Hepatocyte (in vitro differentiated cells): ENCODE results near the gene DNAJC30.
"Not testable (repeated sequence)": the region's sequence is repeated elsewhere in the genome, so short reads cannot be mapped to it uniquely, and the experiment has no call there.

Experiments used
- EZH2 ChIP-seq: fragments of 200-600 bp; sonication (generic); IDR thresholded peaks from 2 replicates; pipeline ENCODE4 v1.6.1; 2016; ENCODE audit warnings: antibody characterized with exemption, mild to moderate bottlenecking, borderline replicate concordance
- TF ChIP-seq, protein P1 (sequence below): fragments of 200-600 bp; sonication (generic); IDR thresholded peaks from 2 replicates; pipeline ENCODE4 v1.5.1; 2016; ENCODE audit warnings: antibody characterized with exemption, mild to moderate bottlenecking; ENCODE audit not compliant: poor library complexity

DNA sequence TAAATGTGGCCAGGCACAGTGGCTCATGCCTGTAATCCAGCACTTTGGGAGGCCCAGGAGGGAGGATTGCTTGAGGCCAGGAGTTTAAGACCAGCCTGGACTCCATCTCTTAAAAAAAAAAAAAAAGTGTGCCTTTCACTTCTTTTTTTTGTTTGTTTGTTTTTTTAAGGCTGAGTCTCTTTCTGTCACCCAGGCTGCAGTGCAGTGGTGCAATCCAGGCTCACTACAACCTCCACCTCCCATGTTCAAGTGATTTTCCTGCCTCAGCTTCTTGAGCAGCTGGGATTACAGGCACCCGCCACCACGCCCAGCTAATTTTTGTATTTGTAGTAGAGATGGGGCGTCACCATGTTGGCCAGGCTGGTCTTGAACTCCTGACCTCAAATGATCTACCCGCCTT lies 38.9 kb upstream of the DNAJC30 start:
- not testable (repeated sequence) for TF ChIP-seq EZH2
- TF ChIP-seq, protein P1, sequence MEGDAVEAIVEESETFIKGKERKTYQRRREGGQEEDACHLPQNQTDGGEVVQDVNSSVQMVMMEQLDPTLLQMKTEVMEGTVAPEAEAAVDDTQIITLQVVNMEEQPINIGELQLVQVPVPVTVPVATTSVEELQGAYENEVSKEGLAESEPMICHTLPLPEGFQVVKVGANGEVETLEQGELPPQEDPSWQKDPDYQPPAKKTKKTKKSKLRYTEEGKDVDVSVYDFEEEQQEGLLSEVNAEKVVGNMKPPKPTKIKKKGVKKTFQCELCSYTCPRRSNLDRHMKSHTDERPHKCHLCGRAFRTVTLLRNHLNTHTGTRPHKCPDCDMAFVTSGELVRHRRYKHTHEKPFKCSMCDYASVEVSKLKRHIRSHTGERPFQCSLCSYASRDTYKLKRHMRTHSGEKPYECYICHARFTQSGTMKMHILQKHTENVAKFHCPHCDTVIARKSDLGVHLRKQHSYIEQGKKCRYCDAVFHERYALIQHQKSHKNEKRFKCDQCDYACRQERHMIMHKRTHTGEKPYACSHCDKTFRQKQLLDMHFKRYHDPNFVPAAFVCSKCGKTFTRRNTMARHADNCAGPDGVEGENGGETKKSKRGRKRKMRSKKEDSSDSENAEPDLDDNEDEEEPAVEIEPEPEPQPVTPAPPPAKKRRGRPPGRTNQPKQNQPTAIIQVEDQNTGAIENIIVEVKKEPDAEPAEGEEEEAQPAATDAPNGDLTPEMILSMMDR: not testable (repeated sequence)
